HCT116 (cell line): ENCODE data around the gene ITPK1. TPM values are rescaled to one million over a fixed set of nuclear protein-coding genes. Genes with fewer than 3 reads are reported as not detected.
"Not testable (repeated sequence)": the region's sequence is repeated elsewhere in the genome, so short reads cannot be mapped to it uniquely, and the experiment has no call there.

ENCODE experiments used
- ATAC-seq: fragments of 200-7000 bp; cut with Tn5 transposase; 2 replicates; pipeline ENCODE4 v1.9.1; 2020; ENCODE audit warnings: mild to moderate bottlenecking, moderate library complexity
- BruUV-seq: library from RNA; stranded (reverse); fragments of 400-500 nt; replicated peaks from 2 replicates; lab custom pipeline; 2021; lab: Mats Ljungman, UMichigan
- CTCF ChIA-PET: fragments of 300-600 bp; sonication (Branson Sonifier 250); formaldehyde crosslinking; loops from one replicate; lab custom pipeline; 2021; ENCODE audit warnings: antibody characterized with exemption; lab: Charles Lee
- POLR2A ChIA-PET: fragments of 300-600, 350-600 bp; sonication (Branson Sonifier 250); formaldehyde crosslinking; loops from one replicate; lab custom pipeline; 2021; ENCODE audit warnings: antibody characterized with exemption; lab: Charles Lee
- RAD21 ChIA-PET, 2 experiments: fragments of 300-600 bp; sonication (Branson Sonifier 250); formaldehyde crosslinking; loops; one replicate each; lab custom pipeline; 2023; ENCODE audit warnings: low total read pairs in 2 of 2; ENCODE audit not compliant: uncharacterized antibody in 2 of 2, unreplicated experiment in 2 of 2, low non-redundant PET in 1 of 2; lab: Charles Lee
- DNase-seq: peaks from one replicate; pipeline ENCODE4 v3.0.0-alpha.2; 2010; ENCODE audit warnings: low read depth, low spot score
- H2AFZ ChIP-seq: fragments of 200-600 bp; shearing (Covaris generic), sonication (generic); 2 replicates; pipeline ENCODE4 v1.6.1; 2017; ENCODE audit warnings: low read depth, mixed run types, mixed read lengths, antibody characterized with exemption, low read length; ENCODE audit not compliant: poor library complexity, severe bottlenecking
- H3K27ac ChIP-seq: 2 replicates; pipeline ENCODE4 v1.5.1; 2012; ENCODE audit warnings: low read depth, low read length
- H3K27me3 ChIP-seq: fragments of 200-600 bp; sonication (generic); 2 replicates; pipeline ENCODE4 v1.6.1; 2016; ENCODE audit warnings: mixed run types, low read length, mixed read lengths; ENCODE audit not compliant: insufficient read depth
- H3K36me3 ChIP-seq, 2 experiments: fragments of 200-500 bp in 1 of 2; fragments of 200-600 bp in 1 of 2; sonication (Bioruptor generic) in 1 of 2; sonication (generic) in 1 of 2; 2 replicates each; pipeline versions ENCODE4 v1.5.1 to v1.6.1; 2014 to 2016; ENCODE audit warnings: low read length in 2 of 2, inconsistent platforms in 1 of 2, mixed read lengths in 1 of 2, mixed run types in 1 of 2; ENCODE audit not compliant: insufficient read depth in 2 of 2, control insufficient read depth in 1 of 2
- H3K4me1 ChIP-seq, 2 experiments: fragments of 200-600 bp in 1 of 2; sonication (generic) in 1 of 2; 2 replicates each; pipeline versions ENCODE4 v1.5.1 to v1.6.1; 2012 to 2017; ENCODE audit warnings: low read length in 2 of 2, inconsistent platforms in 1 of 2, mild to moderate bottlenecking in 1 of 2, mixed read lengths in 1 of 2, mixed run types in 1 of 2, moderate library complexity in 1 of 2; ENCODE audit not compliant: insufficient read depth in 2 of 2, control insufficient read depth in 1 of 2
- H3K4me2 ChIP-seq: fragments of 200-600 bp; sonication (generic); 2 replicates; pipeline ENCODE4 v1.6.1; 2017; ENCODE audit warnings: mixed run types, low read length, mixed read lengths
- H3K4me3 ChIP-seq, 2 experiments: fragments of 200-600 bp in 1 of 2; sonication (generic) in 1 of 2; replicated peaks in 1 of 2; 2 replicates each; pipeline ENCODE4 v1.5.1; 2011 to 2016; ENCODE audit warnings: low read length in 2 of 2, control low read depth in 1 of 2, low read depth in 1 of 2, mild to moderate bottlenecking in 1 of 2, mixed read lengths in 1 of 2, mixed run types in 1 of 2
- H3K79me2 ChIP-seq: fragments of 200-600 bp; sonication (generic); 2 replicates; pipeline ENCODE4 v1.6.1; 2017; ENCODE audit warnings: mild to moderate bottlenecking, mixed run types, low read length, moderate library complexity, mixed read lengths; ENCODE audit not compliant: insufficient read depth
- H3K9ac ChIP-seq: fragments of 200-600 bp; sonication (generic); 2 replicates; pipeline ENCODE4 v1.6.1; 2016; ENCODE audit warnings: low read length, mixed read lengths
- H3K9me2 ChIP-seq: fragments of 200-600 bp; sonication (generic), shearing (Covaris generic); 2 replicates; pipeline ENCODE4 v1.6.1; 2017; ENCODE audit warnings: mixed run types, mild to moderate bottlenecking, moderate library complexity; ENCODE audit not compliant: insufficient read depth
- H3K9me3 ChIP-seq, 2 experiments: fragments of 200-500 bp in 1 of 2; fragments of 200-600 bp in 1 of 2; sonication (Bioruptor generic) in 1 of 2; sonication (generic) in 1 of 2; 2 replicates each; pipeline ENCODE4 v1.6.1; 2014 to 2017; ENCODE audit warnings: low read length in 2 of 2, mixed read lengths in 2 of 2, inconsistent platforms in 1 of 2, low read depth in 1 of 2, mild to moderate bottlenecking in 1 of 2, mixed run types in 1 of 2, moderate library complexity in 1 of 2; ENCODE audit not compliant: control insufficient read depth in 1 of 2, insufficient read depth in 1 of 2
- H4K20me1 ChIP-seq: fragments of 200-600 bp; sonication (generic), shearing (Covaris generic); 2 replicates; pipeline ENCODE4 v1.6.1; 2017; ENCODE audit warnings: mixed run types, mild to moderate bottlenecking, moderate library complexity; ENCODE audit not compliant: insufficient read depth
- CBX3 ChIP-seq: IDR thresholded peaks from 2 replicates; pipeline ENCODE4 v1.6.1; 2012; ENCODE audit warnings: low read depth
- EZH2 ChIP-seq: fragments of 200-600 bp; sonication (generic); IDR thresholded peaks from 2 replicates; pipeline ENCODE4 v1.6.1; 2017; ENCODE audit warnings: antibody characterized with exemption, mixed run types
- POLR2AphosphoS5 ChIP-seq: IDR thresholded peaks from 2 replicates; pipeline ENCODE4 v1.6.1; 2011; ENCODE audit warnings: mild to moderate bottlenecking, low read depth, low read length, moderate library complexity
- RAD21 ChIP-seq: IDR thresholded peaks from 2 replicates; pipeline ENCODE4 v1.6.1; 2012; ENCODE audit warnings: low read depth, mild to moderate bottlenecking
- SIN3A ChIP-seq: IDR thresholded peaks from 2 replicates; pipeline ENCODE4 v1.6.1; 2012; ENCODE audit warnings: low read depth
- SP1 ChIP-seq: IDR thresholded peaks from 2 replicates; pipeline ENCODE4 v1.6.1; 2012; ENCODE audit warnings: low read depth
- SRF ChIP-seq: IDR thresholded peaks from 2 replicates; pipeline ENCODE4 v1.6.1; 2012; ENCODE audit warnings: low read depth
- ZNF274 ChIP-seq: fragments of 200-500 bp; sonication (Bioruptor generic); IDR thresholded peaks from 2 replicates; pipeline ENCODE4 v1.6.1; 2014; ENCODE audit warnings: mild to moderate bottlenecking, low read depth, low read length, inconsistent platforms
- intact Hi-C: fragments of 100-400 bp; cut with micrococcal nuclease; formaldehyde crosslinking; loops from 2 replicates; pipeline ENCODE4 v1.10.0; 2022
- total RNA-seq: library from RNA; stranded (reverse); gene quantifications from one replicate; pipeline ENCODE4 v1.2.1, GENCODE V29; 2021; ENCODE audit not compliant: unreplicated experiment
- TF ChIP-seq, protein P1 (sequence below), 3 experiments: fragments of 200-600 bp in 1 of 3; sonication (generic) in 1 of 3; IDR thresholded peaks in 2 of 3; conservative IDR thresholded peaks in 1 of 3; 2 replicates each; pipeline ENCODE4 v1.5.1; 2012 to 2017; ENCODE audit warnings: low read depth in 2 of 3, low read length in 2 of 3, antibody characterized with exemption in 1 of 3, borderline replicate concordance in 1 of 3, control low read depth in 1 of 3, mild to moderate bottlenecking in 1 of 3, mixed read lengths in 1 of 3, mixed run types in 1 of 3, moderate library complexity in 1 of 3; ENCODE audit not compliant: insufficient read depth in 1 of 3

The ITPK1 gene
- total RNA-seq, 1 experiment from 2014 or later: 70.2 TPM

DNA sequence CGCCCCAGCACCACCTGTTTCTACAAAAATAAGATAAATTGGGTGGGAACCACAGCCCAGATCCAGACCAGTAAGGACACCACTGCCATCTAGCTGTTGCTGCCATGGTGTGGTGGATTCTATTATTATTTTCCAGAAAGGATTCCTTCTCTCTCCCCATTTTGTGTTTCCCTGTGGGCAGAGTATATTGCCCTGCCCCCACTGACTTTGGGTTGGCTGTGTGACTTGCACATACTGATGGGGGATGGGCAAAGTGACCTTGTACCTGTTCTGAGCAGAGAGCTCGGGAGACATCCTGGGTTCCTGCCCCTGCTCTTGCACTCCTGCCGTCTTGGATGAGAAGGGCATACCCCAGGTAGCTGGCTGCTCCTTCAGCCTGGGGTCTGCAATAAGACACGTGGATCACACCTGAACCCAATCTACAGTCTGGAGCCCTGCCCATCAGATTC, 44.7 kb upstream of the ITPK1 start:
- Histone ChIP-seq H3K36me3 (no peaks in the 10 kb centered on the region), H3K27ac (no peak overlapping the region), H3K4me3 (no peak overlapping the region), H4K20me1 (no peaks in the 10 kb centered on the region), H3K4me2 (peak overlapping the region; percentile 6; the same call in 1 of the 2 replicates), H3K9me3 (no peaks in the 10 kb centered on the region), H3K9ac (no peak overlapping the region), H3K9me2 (no peaks in the 10 kb centered on the region), H3K4me1 (peaks cover 0 to 8% of the 10 kb centered on the region in 2 experiments; a peak in 2 of 4 replicates), H2AFZ (no peak overlapping the region), H3K79me2 (no peaks in the 10 kb centered on the region), H3K27me3 (no peaks in the 10 kb centered on the region)
- ChIA-PET POLR2A (interaction anchor here (1.2 to 1.4 kb wide), 2 partner anchors 9 to 24 kb away, joined by 3 to 6 read pairs; partner anchors contain the start of genes LYSET and MOAP1), CTCF (interaction anchor here (0.6 to 1.9 kb wide), 12 partner anchors 8 to 445 kb away, joined by 3 to 11 read pairs (median 4); no protein-coding TSS in a partner anchor), RAD21 (interaction anchor here in 1 of 2 experiments (0.6 to 1.2 kb wide), 2 partner anchors 29 to 47 kb away, joined by 3 read pairs; no protein-coding TSS in a partner anchor)
- TF ChIP-seq POLR2AphosphoS5 (no peak), SP1 (no peak), EZH2 (no peak), SRF (no peak), RAD21 (peak; percentile 66), ZNF274 (no peak), CBX3 (no peak), SIN3A (no peak)
- TF ChIP-seq, protein P1, sequence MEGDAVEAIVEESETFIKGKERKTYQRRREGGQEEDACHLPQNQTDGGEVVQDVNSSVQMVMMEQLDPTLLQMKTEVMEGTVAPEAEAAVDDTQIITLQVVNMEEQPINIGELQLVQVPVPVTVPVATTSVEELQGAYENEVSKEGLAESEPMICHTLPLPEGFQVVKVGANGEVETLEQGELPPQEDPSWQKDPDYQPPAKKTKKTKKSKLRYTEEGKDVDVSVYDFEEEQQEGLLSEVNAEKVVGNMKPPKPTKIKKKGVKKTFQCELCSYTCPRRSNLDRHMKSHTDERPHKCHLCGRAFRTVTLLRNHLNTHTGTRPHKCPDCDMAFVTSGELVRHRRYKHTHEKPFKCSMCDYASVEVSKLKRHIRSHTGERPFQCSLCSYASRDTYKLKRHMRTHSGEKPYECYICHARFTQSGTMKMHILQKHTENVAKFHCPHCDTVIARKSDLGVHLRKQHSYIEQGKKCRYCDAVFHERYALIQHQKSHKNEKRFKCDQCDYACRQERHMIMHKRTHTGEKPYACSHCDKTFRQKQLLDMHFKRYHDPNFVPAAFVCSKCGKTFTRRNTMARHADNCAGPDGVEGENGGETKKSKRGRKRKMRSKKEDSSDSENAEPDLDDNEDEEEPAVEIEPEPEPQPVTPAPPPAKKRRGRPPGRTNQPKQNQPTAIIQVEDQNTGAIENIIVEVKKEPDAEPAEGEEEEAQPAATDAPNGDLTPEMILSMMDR (IDR thresholded peaks at IDR 0.05 in 2 of 3, conservative IDR thresholded peaks at IDR 0.05 in 1 of 3; ENCODE audit: borderline replicate concordance in 1 of 3, insufficient read depth in 1 of 3, low read depth in 2 of 3, low read length in 2 of 3): peak; percentile 34 to 58 (median 52); a peak in 5 of 6 replicates
- DNase-seq: peak; percentile 21
- intact Hi-C loops: loop anchor here (1.0 kb wide), 1 partner anchor 208 kb away; no protein-coding TSS in a partner anchor
- no TSS peak for BruUV-seq
- peak; percentile 87 for ATAC-seq

DNA sequence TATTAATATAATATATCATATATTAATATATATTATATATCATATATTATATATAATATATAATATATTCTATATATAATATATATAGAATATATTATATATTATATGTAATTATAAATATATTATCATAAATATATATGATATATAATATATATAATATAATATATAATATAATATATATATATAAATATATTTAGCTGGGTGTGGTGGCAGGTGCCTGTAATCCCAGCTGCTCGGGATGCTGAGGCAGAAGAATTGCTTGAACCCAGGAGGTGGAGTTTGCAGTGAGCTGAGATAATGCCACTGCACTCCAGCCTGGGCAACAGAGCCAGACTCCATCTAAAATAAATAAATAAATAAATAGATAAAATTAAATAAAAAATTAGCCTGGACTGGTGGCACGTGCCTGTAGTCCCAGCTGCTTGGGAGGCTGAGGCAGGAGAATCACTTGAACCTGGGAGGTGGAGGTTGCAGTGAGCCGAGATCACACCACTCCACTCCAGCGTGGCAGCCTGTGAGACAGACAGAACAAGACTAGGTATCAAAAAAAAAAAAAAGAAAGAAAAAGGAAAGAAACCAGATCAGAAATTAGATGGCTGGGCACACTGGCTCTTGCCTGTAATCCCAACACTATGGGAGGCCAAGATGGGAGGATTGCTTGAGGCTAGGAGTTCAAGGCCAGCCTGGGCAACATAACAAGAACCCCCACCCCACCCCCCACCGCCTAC, 44.1 kb upstream of the ITPK1 start:
- H2AFZ ChIP-seq, H4K20me1 ChIP-seq, H3K79me2 ChIP-seq, BruUV-seq, H3K4me1 ChIP-seq, H3K4me3 ChIP-seq, H3K36me3 ChIP-seq, H3K9ac ChIP-seq, H3K9me3 ChIP-seq, H3K27me3 ChIP-seq, H3K9me2 ChIP-seq, H3K27ac ChIP-seq, DNase-seq: not testable (repeated sequence)
- H3K4me2 ChIP-seq: peak overlapping the region; percentile 6; the same call in 1 of the 2 replicates
- intact Hi-C loops: loop anchor here (1.0 kb wide), 1 partner anchor 207 kb away; no protein-coding TSS in a partner anchor
- ChIA-PET RAD21 (interaction anchor here in 1 of 2 experiments (0.6 to 1.2 kb wide), 2 partner anchors 28 to 47 kb away, joined by 3 read pairs; no protein-coding TSS in a partner anchor), POLR2A (interaction anchor here (1.2 to 1.4 kb wide), 2 partner anchors 10 to 25 kb away, joined by 3 to 6 read pairs; partner anchors contain the start of genes LYSET and MOAP1), CTCF (interaction anchor here (0.6 to 1.9 kb wide), 12 partner anchors 9 to 445 kb away, joined by 3 to 11 read pairs (median 4); no protein-coding TSS in a partner anchor)
- peak; percentile 3; the same call in 1 of the 2 replicates for ATAC-seq

DNA sequence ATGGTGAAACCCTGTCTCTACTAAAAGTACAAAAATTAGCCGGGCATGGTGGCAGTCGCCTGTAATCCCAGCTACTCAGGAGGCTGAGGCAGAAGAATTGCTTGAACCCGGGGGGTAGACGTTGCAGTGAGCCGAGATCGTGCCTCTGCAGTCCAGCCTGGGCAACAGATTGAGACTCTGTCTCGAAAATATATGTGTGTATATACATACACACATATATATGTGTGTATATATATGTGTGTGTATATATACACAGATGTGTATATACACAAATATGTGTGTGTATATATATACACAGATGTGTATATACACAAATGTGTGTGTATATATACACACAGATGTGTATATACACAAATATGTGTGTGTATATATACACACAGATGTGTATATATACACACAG, 42.6 kb upstream of the ITPK1 start:
- H3K9me2 ChIP-seq, H3K4me1 ChIP-seq, H2AFZ ChIP-seq, H3K9me3 ChIP-seq, H3K79me2 ChIP-seq, ATAC-seq, BruUV-seq, H3K36me3 ChIP-seq, RAD21 ChIA-PET, H3K27me3 ChIP-seq, H3K27ac ChIP-seq, intact Hi-C loops, CTCF ChIA-PET, H4K20me1 ChIP-seq, POLR2A ChIA-PET, H3K4me2 ChIP-seq, H3K4me3 ChIP-seq, DNase-seq, H3K9ac ChIP-seq: not testable (repeated sequence)
